NCI-H2196 treated with DMSO at 0.1 percent for 48 hours (cell line): ENCODE measurements around the gene NPEPL1.
"Not testable (repeated sequence)": the region's sequence is repeated elsewhere in the genome, so short reads cannot be mapped to it uniquely, and the experiment has no call there.

Source experiments
- DNase-seq: peaks from one replicate; lab custom pipeline; 2025; ENCODE audit not compliant: unreplicated experiment; lab: John Stamatoyannopoulos, UW

Gene NPEPL1, protein sequence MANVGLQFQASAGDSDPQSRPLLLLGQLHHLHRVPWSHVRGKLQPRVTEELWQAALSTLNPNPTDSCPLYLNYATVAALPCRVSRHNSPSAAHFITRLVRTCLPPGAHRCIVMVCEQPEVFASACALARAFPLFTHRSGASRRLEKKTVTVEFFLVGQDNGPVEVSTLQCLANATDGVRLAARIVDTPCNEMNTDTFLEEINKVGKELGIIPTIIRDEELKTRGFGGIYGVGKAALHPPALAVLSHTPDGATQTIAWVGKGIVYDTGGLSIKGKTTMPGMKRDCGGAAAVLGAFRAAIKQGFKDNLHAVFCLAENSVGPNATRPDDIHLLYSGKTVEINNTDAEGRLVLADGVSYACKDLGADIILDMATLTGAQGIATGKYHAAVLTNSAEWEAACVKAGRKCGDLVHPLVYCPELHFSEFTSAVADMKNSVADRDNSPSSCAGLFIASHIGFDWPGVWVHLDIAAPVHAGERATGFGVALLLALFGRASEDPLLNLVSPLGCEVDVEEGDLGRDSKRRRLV

DNA sequence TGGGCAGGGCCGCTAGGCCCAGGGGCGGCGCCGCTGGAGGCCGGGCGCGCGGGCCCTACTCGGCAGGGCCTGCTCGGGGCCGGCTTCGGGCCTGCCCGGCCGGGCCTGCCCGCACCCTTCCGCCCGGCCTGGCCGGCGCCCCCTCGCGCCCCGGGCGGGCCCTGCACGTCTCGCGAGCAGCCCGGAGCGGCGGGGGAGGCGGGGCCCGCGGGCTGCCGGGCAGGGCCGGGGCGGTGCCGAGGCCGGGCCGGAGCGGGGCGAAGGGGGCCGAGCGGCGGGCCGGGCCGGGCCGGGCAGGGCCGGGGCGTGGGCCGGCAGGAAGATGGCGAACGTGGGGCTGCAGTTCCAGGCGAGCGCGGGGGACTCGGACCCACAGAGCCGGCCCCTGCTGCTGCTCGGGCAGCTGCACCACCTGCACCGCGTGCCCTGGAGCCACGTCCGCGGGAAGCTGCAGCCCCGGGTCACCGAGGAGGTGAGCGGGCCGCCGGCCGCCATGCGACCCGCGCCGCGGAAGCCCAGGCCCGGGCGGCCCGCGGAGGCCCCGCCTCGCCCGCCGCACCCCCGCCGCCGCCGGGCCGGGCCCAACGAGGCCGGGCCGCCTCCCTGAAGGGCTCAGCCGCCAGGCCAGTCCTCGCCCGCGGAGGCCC is at the start of gene NPEPL1:
Gene NPEPL1 (plus strand): TSS at position 222 of the 647 bp plus-strand sequence. CDS start 101 bp downstream, at position 323.
- peak; percentile 7 for DNase-seq

DNA sequence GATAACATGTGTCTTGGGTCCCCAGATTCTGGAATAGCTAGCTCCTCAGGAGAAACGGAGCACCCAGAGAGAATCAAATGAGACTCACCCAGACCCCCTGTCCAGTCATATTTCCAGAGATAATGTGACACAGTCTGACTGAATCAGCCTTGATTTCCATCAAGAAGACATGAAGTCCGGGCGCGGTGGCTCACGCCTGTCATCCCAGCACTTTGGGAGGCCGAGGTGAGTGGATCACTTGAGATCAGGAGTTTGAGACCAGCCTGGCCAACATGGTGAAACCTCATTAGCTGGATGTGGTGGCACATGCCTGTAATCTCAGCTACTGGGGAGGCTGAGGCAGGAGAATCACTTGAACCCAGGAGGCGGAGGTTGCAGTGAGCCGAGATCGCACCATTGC is 49.7 kb upstream of the NPEPL1 start:
- not testable (repeated sequence) for DNase-seq

- DNase-seq = peak; percentile 22
These were observed 47.1 kb upstream of the NPEPL1 start for GRCh38 chr20:58645412-58645968.

GRCh38 chr20:58646257-58646656 is 46.3 kb upstream of the NPEPL1 start:
- no peak for DNase-seq

- DNase-seq = no peak
These were observed 45.9 kb upstream of the NPEPL1 start for GRCh38 chr20:58646703-58647102.

GRCh38 chr20:58647162-58647795 is 45.3 kb upstream of the NPEPL1 start:
- DNase-seq = no peak

- no peak for DNase-seq
These were observed 44.7 kb upstream of the NPEPL1 start for GRCh38 chr20:58647796-58648501.

DNA sequence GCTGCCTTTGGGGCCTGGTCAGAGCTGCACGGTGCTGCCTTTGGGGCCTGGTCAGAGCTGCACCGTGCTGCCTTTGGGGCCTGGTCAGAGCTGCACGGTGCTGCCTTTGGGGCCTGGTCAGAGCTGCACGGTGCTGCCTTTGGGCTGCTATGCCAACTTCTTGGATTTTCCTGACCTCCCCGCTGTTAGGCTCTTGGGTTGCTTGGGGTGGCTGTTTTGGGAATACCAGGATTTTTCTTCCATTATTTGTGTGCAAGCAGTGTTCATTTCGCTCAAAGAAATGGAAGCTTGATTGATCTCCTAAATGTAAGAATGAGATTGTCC is 44.1 kb upstream of the NPEPL1 start:
- DNase-seq = not testable (repeated sequence)

DNA sequence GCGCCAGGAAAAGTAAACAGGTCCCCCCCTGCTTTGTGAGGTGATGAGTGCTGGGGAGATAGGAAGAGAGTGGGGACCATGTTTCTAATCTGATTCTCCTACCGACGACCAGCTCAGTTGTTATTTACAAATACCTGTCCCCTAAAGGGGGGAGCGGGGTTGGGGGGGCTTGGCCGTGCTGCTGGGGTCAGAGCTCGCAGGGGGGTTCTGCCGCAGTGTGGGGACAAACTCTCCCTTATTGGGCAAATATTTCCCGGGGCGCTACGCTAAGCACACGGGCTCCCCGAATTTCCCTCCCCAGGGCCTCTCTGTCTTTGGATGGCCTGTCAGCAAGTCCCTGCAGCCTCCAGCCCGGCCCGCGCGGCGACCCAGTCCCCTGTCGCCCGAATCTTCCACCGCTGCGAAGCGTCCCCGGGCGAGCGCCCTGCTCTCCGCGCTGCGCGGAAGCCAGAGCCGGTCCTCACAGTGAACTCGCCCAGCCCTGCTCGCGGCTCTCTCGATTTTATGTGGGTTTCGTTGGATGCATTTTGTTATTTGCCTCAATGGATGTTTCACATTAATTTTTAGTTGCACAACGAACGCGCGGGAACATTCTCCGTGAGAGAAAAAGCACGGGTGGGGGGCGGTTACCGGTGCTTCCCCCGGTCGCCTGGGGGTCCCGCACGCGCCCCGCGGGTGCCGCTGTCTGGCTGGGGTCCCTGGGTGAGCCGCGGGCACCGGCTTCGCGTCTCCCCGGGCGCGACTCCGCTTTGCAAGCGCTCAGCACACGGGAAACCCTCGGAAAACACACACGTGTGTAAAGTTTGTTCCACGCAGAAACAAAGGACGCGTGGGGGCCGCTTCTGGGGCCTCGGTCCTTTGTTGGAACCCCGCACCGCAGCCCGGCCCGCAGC is 43.1 kb upstream of the NPEPL1 start:
- no peak for DNase-seq

GRCh38 chr20:58650181-58650775 is 42.3 kb upstream of the NPEPL1 start:
- DNase-seq = no peak

- peak; percentile 88 for DNase-seq
These were observed 41.6 kb upstream of the NPEPL1 start, which contains the start of gene STX16 for GRCh38 chr20:58650776-58651558. STX16 (plus strand) TSS chr20:58651283; CDS start chr20:58652007, 724 bp downstream.

GRCh38 chr20:58651559-58651945 is 41.0 kb upstream of the NPEPL1 start:
- no peak for DNase-seq

- peak; percentile 22 for DNase-seq
These were observed 40.5 kb upstream of the NPEPL1 start for GRCh38 chr20:58651946-58652605.

DNA sequence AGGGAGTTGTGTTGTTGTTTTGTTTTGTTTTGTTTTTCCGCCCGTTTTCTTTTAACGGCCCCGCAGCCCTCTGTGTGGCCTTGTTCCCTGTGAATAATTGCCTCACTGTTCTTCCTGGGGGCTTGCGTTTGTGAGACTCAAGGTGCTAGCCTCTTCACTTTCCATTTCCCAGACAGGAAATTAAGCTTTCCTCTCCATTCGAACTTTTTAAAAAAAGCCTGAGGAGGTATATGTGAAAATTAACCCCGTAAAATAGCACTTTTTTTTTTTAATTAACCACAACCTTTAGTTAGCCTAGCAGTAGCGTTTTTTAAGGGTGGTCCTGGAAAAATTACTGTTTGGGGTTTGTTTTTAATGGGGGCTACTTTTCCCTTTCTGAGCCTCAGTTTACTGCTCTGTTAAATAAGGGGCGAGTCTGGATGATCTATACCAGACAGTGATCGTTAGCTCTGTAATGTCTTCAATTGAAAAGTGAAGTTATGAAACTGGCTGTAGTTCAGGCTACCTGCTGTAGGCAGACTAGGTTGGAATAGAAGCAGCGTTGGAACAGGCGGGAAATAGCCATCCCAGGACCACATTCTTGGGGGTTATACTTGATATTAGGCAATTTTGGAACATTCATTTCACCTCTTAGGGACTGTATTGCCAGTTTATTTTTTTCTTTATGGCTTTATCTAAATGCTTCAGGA is 39.9 kb upstream of the NPEPL1 start:
- DNase-seq = no peak

DNA sequence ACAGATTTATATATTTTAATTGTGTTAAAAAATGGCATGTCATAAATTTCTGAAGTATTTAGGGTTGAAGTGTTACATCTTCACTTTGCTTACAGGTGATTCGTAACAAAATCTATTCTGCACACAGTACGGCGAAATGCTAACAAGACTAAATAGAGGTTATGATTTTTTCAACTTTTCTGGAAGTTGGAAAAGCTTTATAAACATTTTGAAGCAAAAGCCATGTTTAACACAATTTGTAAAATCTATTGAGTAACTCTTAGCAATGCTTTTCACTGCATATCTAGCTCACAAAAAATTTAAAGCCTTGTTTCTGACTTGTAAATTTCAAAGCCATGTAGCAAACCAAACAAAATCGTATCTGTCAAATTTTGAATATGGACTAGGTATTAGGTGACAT is 38.3 kb upstream of the NPEPL1 start:
- no peak for DNase-seq

- no peak for DNase-seq
These were observed 37.1 kb upstream of the NPEPL1 start for GRCh38 chr20:58655328-58656107.

- DNase-seq = no peak
These were observed 35.8 kb upstream of the NPEPL1 start for GRCh38 chr20:58656831-58657230.
